Astrocyte (in vitro differentiated cells and primary cell): ENCODE data around the gene SPHK2.

Experiments used
- CTCF ChIP-seq: IDR thresholded peaks from 2 replicates; pipeline ENCODE4 v1.5.1; 2011; ENCODE audit warnings: low read depth, mild to moderate bottlenecking, inconsistent platforms, low read length, moderate library complexity; ENCODE audit not compliant: insufficient read depth
- EZH2 ChIP-seq: IDR thresholded peaks from 2 replicates; pipeline ENCODE4 v1.6.1; 2012; ENCODE audit warnings: mild to moderate bottlenecking, low read length, inconsistent platforms; ENCODE audit not compliant: insufficient read depth

DNA sequence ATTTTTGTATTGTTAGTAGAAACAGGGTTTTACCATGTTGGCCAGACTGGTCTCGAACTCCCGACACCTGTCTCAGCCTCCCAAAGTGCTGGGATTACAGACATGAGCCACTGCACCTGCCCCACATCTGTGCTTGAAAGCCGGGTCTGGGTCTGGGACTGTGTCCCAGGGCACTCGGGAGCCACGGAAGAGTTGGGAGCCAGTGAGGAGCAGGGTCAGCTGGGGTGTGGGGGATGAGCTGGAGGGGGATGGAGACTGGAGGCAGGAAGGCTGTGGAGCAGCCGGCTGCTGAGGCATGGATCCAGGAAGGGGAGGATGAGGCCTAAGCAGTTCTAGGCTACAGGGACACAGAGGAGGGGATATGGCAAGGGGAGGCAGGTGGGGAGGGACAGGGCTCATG is 23.5 kb upstream of the SPHK2 start:
- TF ChIP-seq CTCF = no peak
- no peak for TF ChIP-seq EZH2
